Suprapubic skin (tissue), 4 donors: ENCODE results near the gene GORASP1.

Experiments used
- CTCF ChIP-seq, 2 donors: fragments of 200-600 bp in 1 of 2; fragments of 450-650 bp in 1 of 2; sonication (generic) in 1 of 2; IDR thresholded peaks; one replicate each; pipeline ENCODE4 v1.5.1; 2016 to 2019; ENCODE audit warnings: antibody characterized with exemption in 2 of 2, mild to moderate bottlenecking in 1 of 2, moderate library complexity in 1 of 2
- EP300 ChIP-seq: sonication (generic); formaldehyde crosslinking; IDR thresholded peaks from one replicate; pipeline ENCODE4 v1.6.1; 2017; ENCODE audit warnings: antibody characterized with exemption
- POLR2A ChIP-seq, 2 donors: fragments of 450-650 bp; IDR thresholded peaks; one replicate each; pipeline ENCODE4 v1.6.1; 2017; ENCODE audit warnings: antibody characterized with exemption in 2 of 2, mild to moderate bottlenecking in 2 of 2, moderate library complexity in 2 of 2
- POLR2AphosphoS5 ChIP-seq, 3 donors: sonication (generic); formaldehyde crosslinking; IDR thresholded peaks; one replicate each; pipeline ENCODE4 v1.6.1; 2017; ENCODE audit warnings: antibody characterized with exemption in 3 of 3

- no peak for TF ChIP-seq CTCF (IDR thresholded peaks at IDR 0.05)
- TF ChIP-seq POLR2AphosphoS5 (IDR thresholded peaks at IDR 0.05), result no peak
- TF ChIP-seq POLR2A (IDR thresholded peaks at IDR 0.05), result no peak
- no peak for TF ChIP-seq EP300
Measured at GRCh38 chr3:39063143-39063542, 44.3 kb downstream of the GORASP1 start.
